GM12878 (cell line): Measurements from ENCODE around the gene TMPRSS4. TPM values are rescaled to one million over a fixed set of nuclear protein-coding genes. Genes with fewer than 3 reads are reported as not detected.

Source experiments
- ATAC-seq: fragments of 200-7000 bp; cut with Tn5 transposase; 3 replicates; pipeline ENCODE4 v1.9.1; 2020; ENCODE audit warnings: mild to moderate bottlenecking, moderate library complexity
- BruUV-seq: library from RNA; stranded (reverse); fragments of 400-500 nt; replicated peaks from 2 replicates; lab custom pipeline; 2021; lab: Mats Ljungman, UMichigan
- CTCF ChIA-PET: fragments of 300-600 bp; sonication (Branson Sonifier 250); formaldehyde crosslinking; extraction: SDS; loops from one replicate; lab custom pipeline; 2021; ENCODE audit warnings: inconsistent platforms; lab: Yijun Ruan, JAX
- POLR2A ChIA-PET: fragments of 350-600 bp; formaldehyde crosslinking; extraction: SDS; loops from one replicate; lab custom pipeline; 2021; ENCODE audit warnings: inconsistent platforms; lab: Charles Lee
- RAD21 ChIA-PET: fragments of 300-600 bp; sonication (Branson Sonifier 250); formaldehyde crosslinking; loops from one replicate; lab custom pipeline; 2023; ENCODE audit warnings: antibody characterized with exemption; ENCODE audit not compliant: unreplicated experiment; lab: Charles Lee
- SMC1A ChIA-PET: fragments of 300-600 bp; sonication (Branson Sonifier 250); formaldehyde crosslinking; loops from one replicate; lab custom pipeline; 2023; ENCODE audit not compliant: unreplicated experiment, uncharacterized antibody; lab: Charles Lee
- DNase-seq: peaks from one replicate; pipeline ENCODE4 v3.0.0-alpha.2; 2011; ENCODE audit warnings: low read depth, low spot score
- FAIRE-seq: peaks from 3 replicates; lab custom pipeline; 2011; peaks lifted over from hg19 to GRCh38; lab: Jason Lieb, UNC
- H2AFZ ChIP-seq: 2 replicates; pipeline ENCODE4 v1.6.0; 2011; ENCODE audit warnings: low read depth, low read length, control low read depth; ENCODE audit not compliant: control insufficient read depth
- H3K27ac ChIP-seq: 2 replicates; pipeline ENCODE4 v1.5.1; 2011; ENCODE audit warnings: control low read depth; ENCODE audit not compliant: control insufficient read depth, insufficient read depth
- H3K27me3 ChIP-seq, 2 experiments: replicated peaks in 1 of 2; 2 replicates each; pipeline versions ENCODE4 v1.6.0 to v1.6.1; 2011; ENCODE audit warnings: low read length in 1 of 2; ENCODE audit not compliant: control insufficient read depth in 2 of 2, insufficient read depth in 2 of 2
- H3K36me3 ChIP-seq, 2 experiments: 2 replicates each; pipeline ENCODE4 v1.5.1; 2011; ENCODE audit warnings: low read length in 1 of 2; ENCODE audit not compliant: control insufficient read depth in 2 of 2, insufficient read depth in 2 of 2
- H3K4me1 ChIP-seq: 2 replicates; pipeline ENCODE4 v1.6.1; 2011; ENCODE audit warnings: mild to moderate bottlenecking, low read length, moderate library complexity, mixed read lengths; ENCODE audit not compliant: control insufficient read depth, insufficient read depth
- H3K4me2 ChIP-seq: 2 replicates; pipeline ENCODE4 v1.6.0; 2011; ENCODE audit warnings: control low read depth; ENCODE audit not compliant: control insufficient read depth, insufficient read depth
- H3K4me3 ChIP-seq: fragments of 200-600 bp; sonication (generic); 2 replicates; pipeline ENCODE4 v1.5.1; 2016
- H3K79me2 ChIP-seq: 2 replicates; pipeline ENCODE4 v1.6.0; 2011; ENCODE audit warnings: low read length; ENCODE audit not compliant: control insufficient read depth, insufficient read depth
- H3K9ac ChIP-seq: 2 replicates; pipeline ENCODE4 v1.8.0; 2011; ENCODE audit warnings: low read length, control low read depth, mixed read lengths; ENCODE audit not compliant: control insufficient read depth, insufficient read depth
- H3K9me3 ChIP-seq: replicated peaks from 3 replicates; pipeline ENCODE4 v1.5.1; 2011; ENCODE audit warnings: mild to moderate bottlenecking, low read length; ENCODE audit not compliant: control insufficient read depth, insufficient read depth
- H4K20me1 ChIP-seq: 2 replicates; pipeline ENCODE4 v1.6.0; 2011; ENCODE audit not compliant: control insufficient read depth, insufficient read depth
- BCL11A ChIP-seq: IDR thresholded peaks from 2 replicates; pipeline ENCODE4 v1.6.1; 2011; ENCODE audit warnings: low read depth, low read length
- BHLHE40 ChIP-seq, 2 experiments: fragments of 450-650 bp in 1 of 2; IDR thresholded peaks; 2 replicates each; pipeline ENCODE4 v1.6.1; 2011 to 2017; ENCODE audit warnings: low read depth in 2 of 2, borderline replicate concordance in 1 of 2, improper control_type of control experiment in 1 of 2, low read length in 1 of 2, mild to moderate bottlenecking in 1 of 2
- EZH2 ChIP-seq: IDR thresholded peaks from 2 replicates; pipeline ENCODE4 v1.6.1; 2012; ENCODE audit warnings: low read depth, mild to moderate bottlenecking, control low read depth, inconsistent platforms, low read length, borderline replicate concordance; ENCODE audit not compliant: control insufficient read depth
- RBBP5 ChIP-seq: fragments of 200-600 bp; sonication (generic); conservative IDR thresholded peaks from 2 replicates; pipeline ENCODE4 v1.6.1; 2016
- TBL1XR1 ChIP-seq: IDR thresholded peaks from 2 replicates; pipeline ENCODE4 v1.6.1; 2012; ENCODE audit warnings: low read depth, low read length, improper control_type of control experiment
- ZNF384 ChIP-seq: IDR thresholded peaks from 2 replicates; pipeline ENCODE4 v1.6.1; 2012; ENCODE audit warnings: low read depth, mild to moderate bottlenecking, low read length, improper control_type of control experiment, borderline replicate concordance
- WGBS: methylation state at CpG from one replicate; pipeline ENCODE4 v1.1.6; 2016; ENCODE audit warnings: low lambda C conversion rate; ENCODE audit not compliant: insufficient replicate concordance, insufficient coverage; ENCODE audit errors: missing lambda C conversion rate; 5-methylcytosine and 5-hydroxymethylcytosine counted together
- in situ Hi-C: fragments of 300-500 bp; cut with MboI; formaldehyde crosslinking; loops from 9 replicates; pipeline ENCODE4 v1.14.3; 2018; ENCODE audit warnings: mixed read lengths
- intact Hi-C: fragments of 100-400 bp; cut with micrococcal nuclease; formaldehyde crosslinking; loops from one replicate; pipeline ENCODE4 v1.14.2; 2022; ENCODE audit not compliant: unreplicated experiment
- polyA plus RNA-seq, 11 experiments: library from polyadenylated mRNA; depleted of rRNA in 4 of 11; unstranded in 6 of 11; stranded (reverse) in 5 of 11; fragments of >200 nt; fragmentation: Nextera tagmentation in 4 of 11; fragmentation: Illumina TruSeq in 1 of 11; extraction: Ambion mirVana in 4 of 11; extraction: Trizol in 1 of 11; gene quantifications; 1 replicate in 1 of 11; 2 replicates in 10 of 11; pipeline versions ENCODE4 v1.2.1 to v1.2.3, GENCODE V29; 2011 to 2016; ENCODE audit warnings: inconsistent platforms in 2 of 11, missing spikeins in 2 of 11, low read depth in 1 of 11
- total RNA-seq, 4 experiments: library from RNA; depleted of rRNA in 3 of 4; stranded (reverse); fragments of >200 nt in 3 of 4; fragmentation: Illumina TruSeq in 1 of 4; extraction: Trizol in 1 of 4; gene quantifications; 2 replicates each; pipeline versions ENCODE4 v1.2.1 to v1.2.3, GENCODE V29; 2013 to 2021
- TF ChIP-seq, protein P1 (sequence below): IDR thresholded peaks from 2 replicates; pipeline ENCODE4 v1.6.1; 2011; ENCODE audit warnings: low read depth, mild to moderate bottlenecking, low read length, moderate library complexity, borderline replicate concordance; ENCODE audit errors: extremely low read depth

TMPRSS4 gene
- total and polyA plus RNA-seq, 10 of the 15 experiments (the other 5 are each of a cell fraction or from before 2014, with no cell fraction given): 0.14 to 0.26 TPM; not detected in 8

DNA sequence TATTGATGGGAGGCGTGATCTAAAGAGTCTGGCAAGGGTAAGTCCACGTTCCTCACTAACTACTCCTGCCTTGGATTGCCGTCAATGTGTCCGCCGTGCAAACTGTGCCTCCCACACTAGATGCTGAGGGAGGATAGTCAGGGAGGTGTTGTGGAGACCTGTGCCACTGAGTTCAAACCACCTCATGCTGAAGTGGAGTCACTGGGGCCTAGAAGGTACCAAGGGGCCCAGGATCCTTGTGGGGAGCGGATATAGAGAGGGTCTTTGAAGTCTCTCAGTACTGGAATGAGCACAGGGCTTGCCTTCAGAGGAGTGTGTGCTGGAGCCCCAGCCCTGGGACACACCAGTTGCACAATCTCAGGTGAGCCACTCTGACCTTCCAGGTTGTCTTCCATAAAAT, 27.1 kb upstream of the TMPRSS4 start:
- Histone ChIP-seq H3K36me3 (no peaks in the 10 kb centered on the region), H3K9me3 (no peaks in the 10 kb centered on the region), H3K27me3 (no peaks in the 10 kb centered on the region), H3K4me3 (no peak overlapping the region), H2AFZ (no peak overlapping the region), H3K9ac (no peak overlapping the region)
- no peak for ATAC-seq
- in situ Hi-C loops: loop anchor here (5.0 to 25.0 kb wide), 2 partner anchors 102 to 612 kb away; no protein-coding TSS in a partner anchor
- no peak for DNase-seq
- TF ChIP-seq EZH2 (no peak), BHLHE40 (IDR thresholded peaks at IDR 0.05; ENCODE audit: borderline replicate concordance in 1 of 2, low read depth in 2 of 2, low read length in 1 of 2) (no peak), ZNF384 (no peak), RBBP5 (no peak), BCL11A (no peak), TBL1XR1 (no peak)
- TF ChIP-seq, protein P1, sequence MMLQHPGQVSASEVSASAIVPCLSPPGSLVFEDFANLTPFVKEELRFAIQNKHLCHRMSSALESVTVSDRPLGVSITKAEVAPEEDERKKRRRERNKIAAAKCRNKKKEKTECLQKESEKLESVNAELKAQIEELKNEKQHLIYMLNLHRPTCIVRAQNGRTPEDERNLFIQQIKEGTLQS: no peak
- TF ChIP-seq, all 136 proteins: peak for 0
- FAIRE-seq: no peak
- H3K4me2 ChIP-seq: no peak overlapping the region
- CTCF ChIA-PET: interaction anchor here (0.8 to 9.1 kb wide), 10 partner anchors 62 to 623 kb away, joined by 3 to 364 read pairs (median 18); partner anchors contain the start of gene FXYD2
- H3K79me2 ChIP-seq: no peaks in the 10 kb centered on the region
- peaks cover 28% of the 10 kb centered on the region for H3K4me1 ChIP-seq
- POLR2A ChIA-PET: interaction anchor here (0.7 kb wide), 1 partner anchor 126 kb away, joined by 8 read pairs; no protein-coding TSS in a partner anchor
- intact Hi-C loops: loop anchor here (2.0 to 5.0 kb wide), 2 partner anchors 37 to 63 kb away; partner anchors contain the start of gene IL10RA
- H4K20me1 ChIP-seq: no peaks in the 10 kb centered on the region
- WGBS: 55% methylated on average over 6 of the region's 6 CpGs
- no peak overlapping the region for H3K27ac ChIP-seq
- SMC1A ChIA-PET: interaction anchor here (0.8 to 7.1 kb wide), 7 partner anchors 10 to 207 kb away, joined by 3 to 95 read pairs (median 24); partner anchors contain the start of gene IL10RA
- no TSS peak for BruUV-seq
- RAD21 ChIA-PET: interaction anchor here (0.8 to 7.3 kb wide), 8 partner anchors 51 to 236 kb away, joined by 4 to 248 read pairs (median 24); partner anchors contain the start of genes FXYD2 and IL10RA
